HCT116 (cell line): ENCODE data around the gene PRKN. TPM values are rescaled to one million over a fixed set of nuclear protein-coding genes. Genes with fewer than 3 reads are reported as not detected.

Source experiments
- ATAC-seq: fragments of 200-7000 bp; cut with Tn5 transposase; 2 replicates; pipeline ENCODE4 v1.9.1; 2020; ENCODE audit warnings: mild to moderate bottlenecking, moderate library complexity
- BruUV-seq: library from RNA; stranded (reverse); fragments of 400-500 nt; replicated peaks from 2 replicates; lab custom pipeline; 2021; lab: Mats Ljungman, UMichigan
- CTCF ChIA-PET: fragments of 300-600 bp; sonication (Branson Sonifier 250); formaldehyde crosslinking; loops from one replicate; lab custom pipeline; 2021; ENCODE audit warnings: antibody characterized with exemption; lab: Charles Lee
- POLR2A ChIA-PET: fragments of 300-600, 350-600 bp; sonication (Branson Sonifier 250); formaldehyde crosslinking; loops from one replicate; lab custom pipeline; 2021; ENCODE audit warnings: antibody characterized with exemption; lab: Charles Lee
- RAD21 ChIA-PET, 2 experiments: fragments of 300-600 bp; sonication (Branson Sonifier 250); formaldehyde crosslinking; loops; one replicate each; lab custom pipeline; 2023; ENCODE audit warnings: low total read pairs in 2 of 2; ENCODE audit not compliant: uncharacterized antibody in 2 of 2, unreplicated experiment in 2 of 2, low non-redundant PET in 1 of 2; lab: Charles Lee
- DNase-seq: peaks from one replicate; pipeline ENCODE4 v3.0.0-alpha.2; 2010; ENCODE audit warnings: low read depth, low spot score
- H2AFZ ChIP-seq: fragments of 200-600 bp; shearing (Covaris generic), sonication (generic); 2 replicates; pipeline ENCODE4 v1.6.1; 2017; ENCODE audit warnings: low read depth, mixed run types, mixed read lengths, antibody characterized with exemption, low read length; ENCODE audit not compliant: poor library complexity, severe bottlenecking
- H3K27ac ChIP-seq: 2 replicates; pipeline ENCODE4 v1.5.1; 2012; ENCODE audit warnings: low read depth, low read length
- H3K27me3 ChIP-seq: fragments of 200-600 bp; sonication (generic); 2 replicates; pipeline ENCODE4 v1.6.1; 2016; ENCODE audit warnings: mixed run types, low read length, mixed read lengths; ENCODE audit not compliant: insufficient read depth
- H3K36me3 ChIP-seq, 2 experiments: fragments of 200-500 bp in 1 of 2; fragments of 200-600 bp in 1 of 2; sonication (Bioruptor generic) in 1 of 2; sonication (generic) in 1 of 2; 2 replicates each; pipeline versions ENCODE4 v1.5.1 to v1.6.1; 2014 to 2016; ENCODE audit warnings: low read length in 2 of 2, inconsistent platforms in 1 of 2, mixed read lengths in 1 of 2, mixed run types in 1 of 2; ENCODE audit not compliant: insufficient read depth in 2 of 2, control insufficient read depth in 1 of 2
- H3K4me1 ChIP-seq, 2 experiments: fragments of 200-600 bp in 1 of 2; sonication (generic) in 1 of 2; 2 replicates each; pipeline versions ENCODE4 v1.5.1 to v1.6.1; 2012 to 2017; ENCODE audit warnings: low read length in 2 of 2, inconsistent platforms in 1 of 2, mild to moderate bottlenecking in 1 of 2, mixed read lengths in 1 of 2, mixed run types in 1 of 2, moderate library complexity in 1 of 2; ENCODE audit not compliant: insufficient read depth in 2 of 2, control insufficient read depth in 1 of 2
- H3K4me2 ChIP-seq: fragments of 200-600 bp; sonication (generic); 2 replicates; pipeline ENCODE4 v1.6.1; 2017; ENCODE audit warnings: mixed run types, low read length, mixed read lengths
- H3K4me3 ChIP-seq, 2 experiments: fragments of 200-600 bp in 1 of 2; sonication (generic) in 1 of 2; replicated peaks in 1 of 2; 2 replicates each; pipeline ENCODE4 v1.5.1; 2011 to 2016; ENCODE audit warnings: low read length in 2 of 2, control low read depth in 1 of 2, low read depth in 1 of 2, mild to moderate bottlenecking in 1 of 2, mixed read lengths in 1 of 2, mixed run types in 1 of 2
- H3K79me2 ChIP-seq: fragments of 200-600 bp; sonication (generic); 2 replicates; pipeline ENCODE4 v1.6.1; 2017; ENCODE audit warnings: mild to moderate bottlenecking, mixed run types, low read length, moderate library complexity, mixed read lengths; ENCODE audit not compliant: insufficient read depth
- H3K9ac ChIP-seq: fragments of 200-600 bp; sonication (generic); 2 replicates; pipeline ENCODE4 v1.6.1; 2016; ENCODE audit warnings: low read length, mixed read lengths
- H3K9me2 ChIP-seq: fragments of 200-600 bp; sonication (generic), shearing (Covaris generic); 2 replicates; pipeline ENCODE4 v1.6.1; 2017; ENCODE audit warnings: mixed run types, mild to moderate bottlenecking, moderate library complexity; ENCODE audit not compliant: insufficient read depth
- H3K9me3 ChIP-seq, 2 experiments: fragments of 200-500 bp in 1 of 2; fragments of 200-600 bp in 1 of 2; sonication (Bioruptor generic) in 1 of 2; sonication (generic) in 1 of 2; 2 replicates each; pipeline ENCODE4 v1.6.1; 2014 to 2017; ENCODE audit warnings: low read length in 2 of 2, mixed read lengths in 2 of 2, inconsistent platforms in 1 of 2, low read depth in 1 of 2, mild to moderate bottlenecking in 1 of 2, mixed run types in 1 of 2, moderate library complexity in 1 of 2; ENCODE audit not compliant: control insufficient read depth in 1 of 2, insufficient read depth in 1 of 2
- H4K20me1 ChIP-seq: fragments of 200-600 bp; sonication (generic), shearing (Covaris generic); 2 replicates; pipeline ENCODE4 v1.6.1; 2017; ENCODE audit warnings: mixed run types, mild to moderate bottlenecking, moderate library complexity; ENCODE audit not compliant: insufficient read depth
- ATF3 ChIP-seq: IDR thresholded peaks from 2 replicates; pipeline ENCODE4 v1.6.1; 2012
- CEBPB ChIP-seq: IDR thresholded peaks from 2 replicates; pipeline ENCODE4 v1.6.1; 2012; ENCODE audit warnings: low read depth
- CTCF ChIP-seq, 3 experiments: fragments of 200-600 bp in 1 of 3; sonication (generic) in 1 of 3; IDR thresholded peaks in 2 of 3; conservative IDR thresholded peaks in 1 of 3; 2 replicates each; pipeline ENCODE4 v1.5.1; 2012 to 2017; ENCODE audit warnings: low read depth in 2 of 3, low read length in 2 of 3, antibody characterized with exemption in 1 of 3, borderline replicate concordance in 1 of 3, control low read depth in 1 of 3, mild to moderate bottlenecking in 1 of 3, mixed read lengths in 1 of 3, mixed run types in 1 of 3, moderate library complexity in 1 of 3; ENCODE audit not compliant: insufficient read depth in 1 of 3
- EGR1 ChIP-seq: IDR thresholded peaks from 2 replicates; pipeline ENCODE4 v1.6.1; 2012; ENCODE audit warnings: low read depth
- ELF1 ChIP-seq: IDR thresholded peaks from 2 replicates; pipeline ENCODE4 v1.6.1; 2012; ENCODE audit warnings: low read depth, borderline replicate concordance
- EZH2 ChIP-seq: fragments of 200-600 bp; sonication (generic); IDR thresholded peaks from 2 replicates; pipeline ENCODE4 v1.6.1; 2017; ENCODE audit warnings: antibody characterized with exemption, mixed run types
- EZH2phosphoT487 ChIP-seq: fragments of 200-600 bp; IDR thresholded peaks from 2 replicates; pipeline ENCODE4 v1.6.1; 2018; ENCODE audit warnings: antibody characterized with exemption, borderline replicate concordance
- FOSL1 ChIP-seq: IDR thresholded peaks from 2 replicates; pipeline ENCODE4 v1.6.1; 2012; ENCODE audit warnings: low read depth
- MAX ChIP-seq: IDR thresholded peaks from 2 replicates; pipeline ENCODE4 v1.6.1; 2012
- POLR2A ChIP-seq: IDR thresholded peaks from 2 replicates; pipeline ENCODE4 v1.7.0; 2011; ENCODE audit warnings: borderline replicate concordance; ENCODE audit not compliant: insufficient read depth, insufficient read length; ENCODE audit errors: extremely low read depth
- SIN3A ChIP-seq: IDR thresholded peaks from 2 replicates; pipeline ENCODE4 v1.6.1; 2012; ENCODE audit warnings: low read depth
- SRF ChIP-seq: IDR thresholded peaks from 2 replicates; pipeline ENCODE4 v1.6.1; 2012; ENCODE audit warnings: low read depth
- YY1 ChIP-seq: IDR thresholded peaks from 2 replicates; pipeline ENCODE4 v1.6.1; 2011; ENCODE audit warnings: low read length, low read depth, moderate library complexity, mild to moderate bottlenecking; ENCODE audit not compliant: insufficient replicate concordance; ENCODE audit errors: extremely low read depth
- ZBTB33 ChIP-seq: IDR thresholded peaks from 2 replicates; pipeline ENCODE4 v1.6.1; 2011; ENCODE audit warnings: mild to moderate bottlenecking, low read length, moderate library complexity; ENCODE audit not compliant: insufficient replicate concordance; ENCODE audit errors: extremely low read depth
- ZNF274 ChIP-seq: fragments of 200-500 bp; sonication (Bioruptor generic); IDR thresholded peaks from 2 replicates; pipeline ENCODE4 v1.6.1; 2014; ENCODE audit warnings: mild to moderate bottlenecking, low read depth, low read length, inconsistent platforms
- intact Hi-C: fragments of 100-400 bp; cut with micrococcal nuclease; formaldehyde crosslinking; loops from 2 replicates; pipeline ENCODE4 v1.10.0; 2022
- total RNA-seq: library from RNA; stranded (reverse); gene quantifications from one replicate; pipeline ENCODE4 v1.2.1, GENCODE V29; 2021; ENCODE audit not compliant: unreplicated experiment

PRKN gene
- total RNA-seq, 1 experiment from 2014 or later: 2.6 TPM

GRCh38 chr6:161561908-161562307, 1165.7 kb downstream of the PRKN start:
- Histone ChIP-seq H3K9me2 (no peaks in the 10 kb centered on the region), H3K27me3 (peaks cover 28% of the 10 kb centered on the region)

More at GRCh38 chr6:161561908-161562307, 1165.7 kb downstream of the PRKN start:
- Histone ChIP-seq H3K9me3 (no peaks in the 10 kb centered on the region), H3K4me1 (no peaks in the 10 kb centered on the region), H3K36me3 (no peaks in the 10 kb centered on the region), H3K4me2 (no peak overlapping the region), H2AFZ (no peak overlapping the region), H3K27ac (no peak overlapping the region), H4K20me1 (no peaks in the 10 kb centered on the region), H3K9ac (no peak overlapping the region), H3K4me3 (no peak overlapping the region), H3K79me2 (no peaks in the 10 kb centered on the region)
- TF ChIP-seq ATF3: no peak
- TF ChIP-seq MAX: no peak
- TF ChIP-seq EGR1: no peak
- no peak for TF ChIP-seq CTCF (IDR thresholded peaks at IDR 0.05 in 2 of 3, conservative IDR thresholded peaks at IDR 0.05 in 1 of 3; ENCODE audit: borderline replicate concordance in 1 of 3, insufficient read depth in 1 of 3, low read depth in 2 of 3, low read length in 2 of 3)
- TF ChIP-seq FOSL1: no peak
- TF ChIP-seq SRF: no peak
- no peak for TF ChIP-seq ZBTB33
- TF ChIP-seq ZNF274: no peak
- TF ChIP-seq CEBPB: no peak
- no peak for TF ChIP-seq EZH2phosphoT487
- no peak for TF ChIP-seq POLR2A
- no peak for TF ChIP-seq EZH2
- TF ChIP-seq ELF1: no peak
- TF ChIP-seq SIN3A: no peak
- no peak for TF ChIP-seq YY1
- ChIA-PET POLR2A (no interaction called here), CTCF (no interaction called here), RAD21 (no interaction called here)
- no peak for ATAC-seq
- no TSS peak for BruUV-seq
- intact Hi-C loops: no loop called here
- DNase-seq: no peak
